Heart left ventricle (tissue), 13 donors: Measurements from ENCODE around the gene SLC12A5.

Source experiments
- CTCF ChIP-seq, 12 donors: fragments of 200-600 bp; sonication (generic) in 4 of 12; IDR thresholded peaks; one replicate each; pipeline versions ENCODE4 v1.5.0 to v1.8.0; 2018 to 2022; ENCODE audit warnings: antibody characterized with exemption in 12 of 12, mild to moderate bottlenecking in 5 of 12
- POLR2A ChIP-seq, 2 donors: fragments of 450-650 bp; IDR thresholded peaks; one replicate each; pipeline ENCODE4 v1.6.1; 2017; ENCODE audit warnings: antibody characterized with exemption in 2 of 2, mild to moderate bottlenecking in 2 of 2, moderate library complexity in 2 of 2
- donor health status: ischemic (EF 13 %, LVEDD 7.1; RV severe dilation, severe dysfunction).
- donor health status: DM: no; HTN: yes; CAD: no.
- donor health status: DM: no; HTN: no; CAD: no.
- donor health status: ischemic (EF 25% LVEDD 6.9; RV normal size, moderate dysfunction).
- donor health status: ischemic (EF 25% LVEDD 5.7; RV mildly dilated, moderate dysfunction).
- donor health status: ischemic (EF 35%, LVEDD 5.7; RV mildly dilated, moderate dysfunction).
- donor health status: nonischemic (EF 11% LVEDD 7.7; RV severe dilation, severe dysfunction).
- donor health status: DM: yes; HTN: yes; CAD: no.
- donor health status: PGD.
- donor health status: ischemic (EF 29% LVEDD 5.4; RV normal size, mild dysfunction).
- donor health status: nonischemic (EF 23%, LVEDD 6.1; RV moderate dilation, normal function).

GRCh38 chr20:46031701-46032254 lies 2.8 kb downstream of the SLC12A5 start:
- TF ChIP-seq CTCF (IDR thresholded peaks at IDR 0.05) (no peak), POLR2A (IDR thresholded peaks at IDR 0.05) (no peak)
